GM18505 (cell line): ENCODE data around the gene RIN3.

ENCODE experiments used
- ATAC-seq: cut with Tn5 transposase; IDR thresholded peaks from one replicate; pipeline ENCODE4 v1.9.1; 2021; ENCODE audit not compliant: unreplicated experiment
- POLR2A ChIP-seq: IDR thresholded peaks from 4 replicates; pipeline ENCODE4 v1.6.1; 2011; ENCODE audit warnings: borderline replicate concordance; ENCODE audit not compliant: insufficient read depth, insufficient read length; ENCODE audit errors: extremely low read depth

The RIN3 gene

GRCh38 chr14:92591346-92591745 lies 77.8 kb downstream of the RIN3 start:
- ATAC-seq: no peak

DNA sequence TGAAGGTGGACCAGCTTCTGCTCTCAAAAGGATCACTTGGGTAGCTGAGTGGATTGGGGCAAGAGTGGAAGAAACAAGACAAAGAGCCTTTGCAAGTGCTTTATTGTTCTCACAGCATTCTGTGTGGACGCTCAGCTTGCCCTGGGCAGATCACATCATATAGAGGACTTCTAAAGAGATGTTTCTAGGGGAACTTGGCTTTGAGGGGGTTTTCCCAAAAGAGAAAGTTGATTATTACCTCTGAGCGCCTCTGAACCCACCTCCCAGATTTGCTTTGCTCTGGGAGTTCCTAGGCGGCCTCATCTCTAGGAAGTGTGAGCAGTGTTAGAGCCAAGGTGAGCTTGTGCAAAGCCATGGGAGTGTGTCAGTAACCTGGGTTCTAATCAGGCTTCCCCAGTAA lies 81.7 kb downstream of the RIN3 start:
- TF ChIP-seq POLR2A: no peak
- no peak for ATAC-seq

More at GRCh38 chr14:92591346-92591745, 77.8 kb downstream of the RIN3 start:
- TF ChIP-seq POLR2A: no peak

GRCh38 chr14:92596331-92596907 lies 82.8 kb downstream of the RIN3 start:
- no peak for TF ChIP-seq POLR2A
- ATAC-seq: no peak

GRCh38 chr14:92597906-92598905 lies 84.6 kb downstream of the RIN3 start:
- no peak for ATAC-seq
- no peak for TF ChIP-seq POLR2A

DNA sequence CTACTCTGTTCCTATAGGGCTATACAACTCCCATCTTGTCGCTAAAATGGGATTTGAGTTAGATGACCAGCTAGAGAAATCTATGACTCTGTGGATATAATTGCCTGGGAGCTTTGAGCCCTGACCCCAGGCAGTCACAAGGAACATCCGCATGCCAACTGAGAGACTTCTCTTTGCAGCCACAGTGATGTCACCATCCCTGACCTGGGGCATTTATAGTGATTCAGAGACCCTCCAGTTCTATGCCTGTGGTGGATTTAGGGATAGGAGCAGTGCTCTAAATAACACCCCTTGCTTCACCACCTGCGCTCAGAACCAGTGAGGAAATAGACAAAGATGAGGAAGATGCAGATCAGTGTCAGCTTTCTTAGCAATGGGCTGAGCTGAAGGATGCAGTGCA lies 86.2 kb downstream of the RIN3 start:
- no peak for ATAC-seq
- TF ChIP-seq POLR2A: no peak

GRCh38 chr14:92600318-92601053 lies 86.9 kb downstream of the RIN3 start:
- no peak for TF ChIP-seq POLR2A
- no peak for ATAC-seq

DNA sequence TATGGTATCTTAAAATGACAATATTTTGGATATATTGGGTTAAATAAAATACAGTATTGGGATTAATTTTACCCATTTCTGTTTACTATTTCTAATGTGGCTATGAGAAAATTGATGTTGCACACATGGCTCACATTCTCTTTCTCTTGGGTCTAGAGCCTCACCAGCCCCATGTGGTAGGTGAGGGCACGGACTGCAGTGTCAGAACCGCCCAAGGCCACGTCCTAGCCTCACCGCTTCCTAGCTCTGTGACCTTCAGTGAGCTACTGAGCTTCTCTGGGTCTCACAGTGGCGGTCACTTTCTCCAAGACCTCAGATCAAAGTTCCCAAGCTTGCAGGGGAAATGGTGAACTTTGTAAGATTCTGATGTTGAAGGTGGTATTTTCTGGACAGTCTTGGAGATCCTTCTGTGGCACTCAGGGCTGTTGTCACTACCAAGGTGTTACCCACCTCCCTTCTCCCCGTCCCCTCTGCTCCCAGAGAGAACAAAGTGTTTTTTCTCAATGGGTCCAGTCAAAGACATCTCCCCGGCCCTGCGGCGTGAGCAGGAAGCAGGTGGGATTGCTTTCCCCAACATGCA lies 87.6 kb downstream of the RIN3 start:
- no peak for TF ChIP-seq POLR2A
- no peak for ATAC-seq

GRCh38 chr14:92601757-92602417 lies 88.3 kb downstream of the RIN3 start:
- no peak for ATAC-seq
- no peak for TF ChIP-seq POLR2A

- no peak for TF ChIP-seq POLR2A
- ATAC-seq: no peak
Measured at GRCh38 chr14:92603309-92604242, 90.0 kb downstream of the RIN3 start.

DNA sequence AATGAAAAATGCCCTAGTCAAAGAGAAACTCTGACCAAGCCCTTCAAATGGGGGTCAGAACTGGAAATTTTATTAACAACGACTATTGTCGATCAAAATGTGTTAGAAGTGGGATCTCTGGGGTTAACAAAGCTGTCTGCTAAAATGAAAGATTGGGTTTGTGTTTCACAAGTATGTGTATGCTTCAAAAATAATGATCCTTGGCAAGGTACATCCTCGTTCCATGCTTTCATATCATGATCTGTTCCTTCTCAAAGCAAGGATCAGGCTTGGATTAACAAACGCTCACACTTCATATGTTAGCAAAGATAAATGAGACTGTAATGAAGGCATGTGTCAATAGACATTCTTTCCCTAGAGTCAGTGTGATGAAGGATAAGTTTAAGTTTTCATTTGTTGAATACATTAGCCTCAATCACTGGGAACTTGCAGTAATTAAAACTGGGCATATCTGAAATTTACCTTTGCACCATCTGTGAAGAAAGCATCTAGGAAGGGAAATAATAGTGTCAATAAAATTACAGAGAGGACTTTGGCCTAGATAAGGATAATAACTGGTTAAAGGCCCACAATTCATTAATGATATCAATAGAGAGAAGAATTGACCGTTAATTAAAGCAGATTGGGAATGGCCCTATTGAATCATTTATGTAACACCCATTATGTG lies 91.8 kb downstream of the RIN3 start:
- TF ChIP-seq POLR2A: no peak
- no peak for ATAC-seq

DNA sequence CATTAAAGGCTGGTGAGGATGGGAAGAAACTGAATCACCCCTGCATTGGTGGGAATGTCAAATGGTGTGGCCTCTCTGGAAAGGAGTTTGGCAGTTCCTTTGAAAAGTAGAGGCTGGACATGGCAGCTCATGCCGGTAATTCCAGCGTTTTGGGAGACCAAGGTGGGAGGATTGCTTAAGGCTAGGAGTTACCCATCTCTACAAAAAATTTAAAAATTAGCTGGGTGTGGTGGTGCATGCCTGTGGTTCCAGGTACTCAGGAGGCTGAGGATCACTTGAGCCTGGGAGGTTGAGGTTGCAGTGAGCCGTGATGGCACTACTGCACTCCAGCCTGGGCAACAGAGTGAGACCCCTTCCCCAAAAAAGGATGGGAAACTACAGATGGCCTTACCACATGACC lies 93.7 kb downstream of the RIN3 start:
- ATAC-seq: no peak
- TF ChIP-seq POLR2A: no peak
